Measurements from ENCODE around the gene DAB2IP.

GRCh38 chr9:121713400-121714070 is 62.1 kb downstream of the DAB2IP start:
- no peak for TF ChIP-seq CTCF (conservative IDR thresholded peaks at IDR 0.05)
- no peak for TF ChIP-seq ZFX (IDR thresholded peaks at IDR 0.05)
